HG02763 (cell line): ENCODE data around the gene ADAMTSL5.

Experiments used
- ATAC-seq: cut with Tn5 transposase; IDR thresholded peaks from one replicate; pipeline ENCODE4 v1.9.1; 2021; ENCODE audit warnings: mild to moderate bottlenecking, moderate library complexity; ENCODE audit not compliant: unreplicated experiment

The ADAMTSL5 gene

DNA sequence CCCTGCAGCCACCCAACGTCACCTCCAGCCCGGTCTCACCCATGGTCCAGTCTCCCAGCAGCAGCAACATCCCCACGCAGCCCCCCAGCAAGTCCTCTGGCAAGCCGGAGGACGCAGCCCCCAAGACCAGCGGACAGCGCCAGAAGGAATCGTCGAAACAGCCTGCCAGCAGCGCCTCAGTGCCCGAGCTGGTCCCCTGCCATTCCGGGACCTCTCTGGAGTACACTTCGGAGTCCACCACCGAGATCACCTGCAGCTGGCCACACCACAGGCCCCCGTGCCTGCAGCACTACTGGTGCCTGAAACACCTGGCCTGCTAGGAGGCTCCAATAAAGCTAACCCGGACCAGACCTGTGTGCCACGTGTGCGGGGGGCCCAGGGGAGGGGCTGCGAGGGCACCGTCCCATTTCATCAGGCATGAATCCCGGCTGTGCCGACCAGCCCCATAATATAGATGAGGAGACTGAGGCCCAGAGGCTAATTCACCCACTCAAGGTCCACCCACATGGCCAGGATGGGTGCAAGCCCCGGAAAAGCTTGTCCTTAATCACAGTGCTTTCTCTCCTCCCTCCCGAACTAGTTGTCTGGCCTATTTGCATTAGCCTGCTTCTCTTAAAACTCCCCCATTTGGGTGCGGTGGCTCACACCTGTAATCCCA, 15.1 kb downstream of the ADAMTSL5 start:
- no peak for ATAC-seq

GRCh38 chr19:1496714-1497577, 15.9 kb downstream of the ADAMTSL5 start:
- no peak for ATAC-seq

DNA sequence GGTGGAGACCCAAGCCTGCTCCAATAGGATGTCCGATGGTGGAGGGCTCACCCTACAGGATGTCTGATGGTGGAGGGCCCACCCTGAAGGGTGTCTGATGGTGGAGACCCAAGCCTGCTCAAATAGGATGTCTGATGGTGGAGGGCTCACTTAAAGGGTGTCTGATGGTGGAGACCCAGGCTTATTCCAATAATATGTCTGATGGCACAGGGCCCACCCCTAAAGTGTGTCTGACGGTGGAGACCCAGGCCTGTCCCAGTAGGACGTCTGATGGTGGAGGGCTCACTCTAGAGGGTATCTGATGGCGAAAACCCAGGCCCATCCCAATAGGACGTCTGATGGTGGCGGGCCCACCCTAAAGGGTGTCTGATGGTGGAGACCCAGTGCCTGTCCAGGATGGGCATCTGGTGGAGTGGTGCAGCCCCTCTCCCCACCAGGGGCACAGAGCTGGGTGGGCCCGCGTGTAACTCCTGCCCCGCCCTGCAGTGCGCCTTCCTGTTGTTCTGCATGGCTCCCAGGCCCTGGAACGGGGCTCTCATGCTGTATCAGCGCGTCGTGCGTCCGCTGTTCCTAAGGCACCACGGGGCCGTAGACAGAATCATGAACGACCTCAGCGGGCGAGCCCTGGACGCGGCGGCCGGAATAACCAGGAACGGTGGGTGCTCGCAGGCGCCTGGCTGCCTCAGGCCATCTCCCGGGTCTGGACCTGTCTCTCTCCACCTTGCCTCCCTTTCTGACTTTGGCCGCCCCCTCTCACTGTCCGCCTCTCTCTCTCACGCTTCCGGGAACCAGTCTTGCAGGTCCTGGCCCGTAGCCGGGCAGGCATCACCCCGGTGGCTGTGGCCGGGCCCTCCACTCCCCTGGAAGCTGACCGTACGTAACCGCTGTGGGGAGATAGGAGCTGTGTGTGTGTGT, 16.8 kb downstream of the ADAMTSL5 start:
- no peak for ATAC-seq

DNA sequence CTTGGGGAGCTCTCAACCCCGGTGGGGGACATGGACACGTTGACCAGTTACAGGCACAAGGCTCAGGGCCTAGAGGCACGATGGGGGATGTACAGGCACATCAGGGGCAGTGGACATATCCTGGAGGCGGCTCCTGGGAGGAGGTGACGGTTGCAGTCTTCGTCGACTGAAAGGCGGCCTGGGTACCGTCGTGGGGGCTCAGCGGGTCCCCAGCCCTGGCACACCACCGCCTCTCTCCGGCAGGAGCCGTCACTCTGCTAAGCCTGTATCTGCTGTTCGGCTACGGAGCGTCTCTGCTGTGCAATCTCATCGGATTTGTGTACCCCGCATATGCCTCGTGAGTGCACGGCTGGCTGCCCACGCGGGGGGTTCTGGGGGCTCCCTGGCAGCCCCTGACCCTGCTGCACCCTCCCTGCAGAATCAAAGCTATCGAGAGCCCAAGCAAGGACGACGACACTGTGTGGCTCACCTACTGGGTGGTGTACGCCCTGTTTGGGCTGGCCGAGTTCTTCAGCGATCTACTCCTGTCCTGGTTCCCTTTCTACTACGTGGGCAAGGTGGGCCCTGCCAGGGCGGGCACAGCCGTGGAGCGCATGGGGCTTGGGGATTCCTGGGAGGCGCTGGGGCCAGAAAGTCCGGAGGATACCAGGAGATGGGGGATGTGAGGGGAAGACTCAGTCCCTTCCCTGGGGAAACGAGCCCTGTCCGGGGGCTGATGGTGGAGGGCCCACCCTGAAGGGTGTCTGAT, 17.6 kb downstream of the ADAMTSL5 start:
- ATAC-seq: no peak

DNA sequence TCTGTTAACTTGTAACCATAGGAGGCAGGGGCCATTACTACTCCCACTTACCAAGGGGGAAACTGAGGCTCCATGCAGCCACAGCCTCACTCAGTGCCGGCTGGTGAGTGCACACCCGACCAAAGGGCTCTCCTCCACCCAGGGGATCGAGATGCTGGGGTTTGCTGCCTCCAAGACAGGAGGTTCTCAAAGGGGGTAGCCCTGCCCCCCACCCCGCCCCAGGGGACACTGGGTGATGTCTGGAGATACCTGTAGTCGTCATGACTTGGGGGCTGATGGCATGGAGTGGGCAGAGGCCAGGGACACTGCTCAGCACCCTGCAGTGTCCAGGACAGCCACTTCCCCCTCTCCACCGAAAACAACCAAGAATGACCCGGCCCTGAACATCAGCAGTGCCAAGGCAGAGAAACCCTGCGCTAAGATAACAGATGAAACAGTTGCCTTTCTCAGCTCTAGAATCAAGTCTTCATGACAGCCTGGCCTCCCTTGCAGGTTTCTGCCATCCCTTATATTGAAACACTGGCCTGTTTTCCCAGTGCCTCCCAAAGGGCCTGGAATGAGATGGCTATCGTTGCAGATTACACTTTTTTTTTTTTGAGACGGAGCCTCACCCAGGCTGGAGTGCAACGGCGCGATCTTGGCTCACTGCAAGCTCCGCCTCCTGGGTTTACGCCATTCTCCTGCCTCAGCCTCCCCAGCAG, 18.6 kb downstream of the ADAMTSL5 start:
- no peak for ATAC-seq

GRCh38 chr19:1492474-1493006, 20.3 kb downstream of the ADAMTSL5 start:
- no peak for ATAC-seq

- no peak for ATAC-seq
Measured at GRCh38 chr19:1491849-1492170, 21.0 kb downstream of the ADAMTSL5 start.

GRCh38 chr19:1491114-1491848, 21.5 kb downstream of the ADAMTSL5 start, which contains the start of gene REEP6:
Gene REEP6, plus strand, starts transcription at chr19:1491181. Its CDS starts 89 bp downstream, at chr19:1491270.
- no peak for ATAC-seq

DNA sequence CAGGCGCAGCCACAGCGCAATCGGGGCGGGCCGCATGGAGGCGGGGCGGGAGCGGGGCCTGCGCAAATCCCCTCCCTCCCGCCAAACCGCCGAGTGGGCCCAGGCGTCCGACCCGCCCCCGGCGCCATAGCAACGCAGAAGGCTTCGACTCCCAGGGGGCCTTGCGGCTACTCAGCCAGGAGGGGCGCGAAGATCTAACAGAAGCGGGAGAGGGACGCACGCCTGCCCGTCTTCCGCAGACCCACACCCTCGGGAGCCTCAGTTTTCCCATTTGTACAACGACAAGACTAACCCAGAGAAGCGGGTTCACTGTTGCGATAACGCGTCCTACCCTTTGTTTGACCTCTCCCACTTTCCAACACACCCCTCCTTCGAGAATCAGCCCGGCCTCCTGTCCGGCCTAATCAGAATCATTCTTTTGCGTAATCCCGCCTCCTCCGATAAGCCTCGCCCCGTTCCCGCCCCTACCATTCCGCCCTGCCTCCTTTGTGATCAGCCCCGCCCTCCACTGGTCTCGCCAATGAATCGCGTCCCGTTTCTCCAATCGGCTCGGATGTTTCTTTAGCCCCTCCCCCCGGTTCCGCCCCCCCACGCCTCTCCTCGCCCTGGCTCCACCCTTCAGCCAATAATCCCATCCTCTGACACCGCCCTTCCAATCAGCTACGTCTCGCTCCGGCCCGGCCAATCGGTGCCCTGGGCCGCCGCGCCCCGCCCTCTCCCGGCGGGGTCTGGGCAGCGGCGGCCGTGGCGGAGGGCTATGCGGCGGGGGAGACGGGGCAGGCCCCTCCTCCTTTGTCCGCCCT, 22.3 kb downstream of the ADAMTSL5 start, which contains the start of gene PCSK4:
Gene PCSK4 (minus strand): TSS at position 40 of the 803 bp plus-strand sequence. CDS start 4 bp downstream, at position 36.
- peak; percentile 86 for ATAC-seq

- no peak for ATAC-seq
Measured at GRCh38 chr19:1489463-1490310, 23.1 kb downstream of the ADAMTSL5 start.

DNA sequence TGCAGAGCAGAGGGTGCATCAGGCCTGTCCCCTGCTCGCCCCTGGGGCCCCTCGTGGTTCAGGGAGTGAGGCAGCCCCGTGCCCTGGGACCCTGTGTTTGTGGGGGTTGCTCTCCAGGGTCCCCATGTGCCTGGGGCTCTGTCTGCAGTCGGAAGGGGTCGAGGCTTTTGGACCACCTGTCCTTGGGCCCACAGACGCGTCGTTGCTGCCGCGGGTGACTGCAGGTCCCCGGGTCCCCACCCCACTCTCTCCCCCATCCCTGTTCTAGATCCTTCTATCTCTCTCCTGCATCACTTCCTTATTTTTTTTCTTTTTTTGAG, 24.6 kb downstream of the ADAMTSL5 start:
- no peak for ATAC-seq

DNA sequence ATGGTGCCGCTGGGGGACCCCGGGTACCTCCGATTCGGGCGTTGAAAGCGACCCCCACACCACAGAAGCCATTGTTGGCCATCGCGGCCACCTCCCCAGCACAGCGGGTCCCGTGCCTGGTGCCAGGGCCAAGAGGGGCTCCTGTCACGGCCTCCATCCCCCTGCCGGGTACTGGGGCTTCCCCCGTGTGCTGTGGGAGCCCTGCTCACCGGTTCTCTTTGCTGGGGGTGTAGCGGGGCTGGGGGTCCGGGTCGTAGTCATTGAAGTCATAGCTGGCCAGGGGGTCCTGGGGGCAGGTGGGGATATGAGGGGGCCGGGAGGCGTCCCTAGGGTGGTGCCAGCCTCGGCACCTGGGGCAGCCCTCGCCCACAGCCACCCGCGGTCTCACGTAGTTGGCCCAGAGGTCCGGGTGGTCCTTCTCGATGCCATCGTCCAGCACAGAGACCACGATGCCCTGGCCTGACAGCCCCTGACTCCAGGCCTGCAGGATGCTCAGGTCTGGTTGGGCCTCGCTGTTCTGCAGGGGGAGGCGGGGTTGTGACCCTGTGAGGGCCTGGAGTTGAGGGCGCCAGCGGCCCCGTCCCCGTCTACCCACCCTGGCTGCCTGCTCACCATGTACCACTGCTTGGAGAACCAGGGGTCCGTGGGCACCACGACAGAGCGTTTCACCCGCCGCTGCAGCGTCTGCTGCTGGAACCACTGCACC, 25.1 kb downstream of the ADAMTSL5 start:
- ATAC-seq: no peak

- no peak for ATAC-seq
Measured at GRCh38 chr19:1486720-1487575, 25.9 kb downstream of the ADAMTSL5 start.

DNA sequence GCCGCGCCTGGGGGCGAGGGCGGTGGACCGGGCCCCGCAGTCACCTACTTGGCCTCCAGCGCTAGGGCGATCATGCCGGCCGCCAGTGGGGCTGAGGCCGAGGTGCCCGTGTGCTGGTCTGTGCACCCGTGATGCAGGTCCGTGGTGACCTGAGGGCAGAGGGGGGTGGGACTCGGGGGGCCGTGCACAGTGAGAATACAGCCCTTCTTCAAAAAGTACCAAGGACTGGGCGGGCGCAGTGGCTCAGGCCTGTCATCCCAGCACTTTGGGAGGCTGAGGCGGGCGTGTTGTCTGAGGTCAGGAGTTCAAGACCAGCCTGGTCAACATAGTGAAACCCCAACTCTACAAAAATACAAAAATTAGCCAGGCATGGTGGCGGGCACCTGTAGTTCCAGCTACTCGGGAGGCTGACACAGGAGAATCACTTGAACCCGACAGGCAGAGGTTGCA, 28.8 kb downstream of the ADAMTSL5 start:
- ATAC-seq: no peak

- ATAC-seq: no peak
Measured at GRCh38 chr19:1483131-1483978, 29.5 kb downstream of the ADAMTSL5 start.
